DOHH2 (cell line): ENCODE measurements around the gene TAS2R40.

ENCODE experiments used
- CTCF ChIP-seq: fragments of 200-600 bp; sonication (generic); IDR thresholded peaks from one replicate; pipeline ENCODE4 v1.5.1; 2014; ENCODE audit warnings: antibody characterized with exemption, mild to moderate bottlenecking, low read depth, low read length; ENCODE audit not compliant: poor library complexity, severe bottlenecking
- EZH2phosphoT487 ChIP-seq: fragments of 200-600 bp; sonication (generic); IDR thresholded peaks from 2 replicates; pipeline ENCODE4 v1.6.1; 2017; ENCODE audit warnings: borderline replicate concordance, mild to moderate bottlenecking, antibody characterized with exemption, low read length, moderate library complexity, mixed read lengths

DNA sequence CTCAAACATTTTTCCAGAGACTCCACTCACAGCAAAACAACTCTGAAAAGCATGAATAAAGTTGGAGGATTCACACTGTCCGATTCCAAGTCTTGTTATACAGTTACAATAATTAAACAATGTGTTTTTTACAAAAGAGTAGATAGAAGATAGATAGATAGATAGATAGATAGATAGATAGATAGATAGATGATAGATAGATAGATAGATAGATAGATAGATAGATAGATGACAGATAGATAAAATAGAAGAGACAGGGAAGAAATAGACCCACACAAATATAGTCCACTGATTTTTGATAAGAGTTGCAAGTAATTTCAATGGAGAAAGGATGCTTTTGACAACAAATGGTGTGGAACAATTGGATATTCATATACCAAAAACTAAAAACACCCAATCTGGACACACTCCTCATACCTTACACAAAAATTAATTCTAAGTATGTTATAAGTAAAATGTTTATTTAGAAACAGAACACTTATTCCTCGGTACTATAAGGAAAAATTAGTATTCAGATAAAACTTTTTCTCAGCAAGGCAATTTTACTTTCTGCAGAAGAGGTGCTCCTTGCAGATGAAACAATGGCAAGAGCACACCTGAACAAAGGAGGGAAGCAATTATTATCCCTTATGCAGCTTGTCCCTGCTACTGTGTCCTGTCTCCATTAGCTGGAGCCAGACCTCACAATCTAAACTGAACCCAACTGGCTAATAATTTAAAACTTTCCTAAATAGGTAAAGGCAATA lies 44.3 kb upstream of the TAS2R40 start:
- TF ChIP-seq CTCF: no peak
- TF ChIP-seq EZH2phosphoT487: no peak
